ENCODE measurements around the gene KRT37.
"Not testable (repeated sequence)": the region's sequence is repeated elsewhere in the genome, so short reads cannot be mapped to it uniquely, and the experiment has no call there.

DNA sequence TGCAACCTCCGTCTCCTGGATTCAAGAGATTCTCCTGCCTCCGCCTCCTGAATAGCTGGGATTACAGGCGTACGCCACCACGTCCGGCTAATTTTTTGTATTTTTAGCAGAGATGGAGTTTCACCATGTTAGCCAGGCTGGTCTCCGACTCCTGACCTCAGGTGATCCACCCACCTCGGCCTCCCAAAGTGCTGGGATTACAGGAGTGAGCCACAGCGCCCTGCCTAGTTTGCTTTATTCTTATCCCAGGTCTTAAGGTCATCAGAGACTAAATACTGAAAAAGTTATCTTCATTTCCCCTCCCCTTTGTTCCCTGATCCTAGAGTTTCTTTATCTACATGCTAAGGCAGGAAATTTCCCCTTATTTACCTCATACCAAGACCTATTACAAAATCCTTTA, 6.0 kb upstream of the KRT37 start:
- TF ChIP-seq, protein P1, sequence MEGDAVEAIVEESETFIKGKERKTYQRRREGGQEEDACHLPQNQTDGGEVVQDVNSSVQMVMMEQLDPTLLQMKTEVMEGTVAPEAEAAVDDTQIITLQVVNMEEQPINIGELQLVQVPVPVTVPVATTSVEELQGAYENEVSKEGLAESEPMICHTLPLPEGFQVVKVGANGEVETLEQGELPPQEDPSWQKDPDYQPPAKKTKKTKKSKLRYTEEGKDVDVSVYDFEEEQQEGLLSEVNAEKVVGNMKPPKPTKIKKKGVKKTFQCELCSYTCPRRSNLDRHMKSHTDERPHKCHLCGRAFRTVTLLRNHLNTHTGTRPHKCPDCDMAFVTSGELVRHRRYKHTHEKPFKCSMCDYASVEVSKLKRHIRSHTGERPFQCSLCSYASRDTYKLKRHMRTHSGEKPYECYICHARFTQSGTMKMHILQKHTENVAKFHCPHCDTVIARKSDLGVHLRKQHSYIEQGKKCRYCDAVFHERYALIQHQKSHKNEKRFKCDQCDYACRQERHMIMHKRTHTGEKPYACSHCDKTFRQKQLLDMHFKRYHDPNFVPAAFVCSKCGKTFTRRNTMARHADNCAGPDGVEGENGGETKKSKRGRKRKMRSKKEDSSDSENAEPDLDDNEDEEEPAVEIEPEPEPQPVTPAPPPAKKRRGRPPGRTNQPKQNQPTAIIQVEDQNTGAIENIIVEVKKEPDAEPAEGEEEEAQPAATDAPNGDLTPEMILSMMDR (CRISPR knock-in tag; IDR thresholded peaks at IDR 0.05) = not testable (repeated sequence)
- TF ChIP-seq, protein P2, sequence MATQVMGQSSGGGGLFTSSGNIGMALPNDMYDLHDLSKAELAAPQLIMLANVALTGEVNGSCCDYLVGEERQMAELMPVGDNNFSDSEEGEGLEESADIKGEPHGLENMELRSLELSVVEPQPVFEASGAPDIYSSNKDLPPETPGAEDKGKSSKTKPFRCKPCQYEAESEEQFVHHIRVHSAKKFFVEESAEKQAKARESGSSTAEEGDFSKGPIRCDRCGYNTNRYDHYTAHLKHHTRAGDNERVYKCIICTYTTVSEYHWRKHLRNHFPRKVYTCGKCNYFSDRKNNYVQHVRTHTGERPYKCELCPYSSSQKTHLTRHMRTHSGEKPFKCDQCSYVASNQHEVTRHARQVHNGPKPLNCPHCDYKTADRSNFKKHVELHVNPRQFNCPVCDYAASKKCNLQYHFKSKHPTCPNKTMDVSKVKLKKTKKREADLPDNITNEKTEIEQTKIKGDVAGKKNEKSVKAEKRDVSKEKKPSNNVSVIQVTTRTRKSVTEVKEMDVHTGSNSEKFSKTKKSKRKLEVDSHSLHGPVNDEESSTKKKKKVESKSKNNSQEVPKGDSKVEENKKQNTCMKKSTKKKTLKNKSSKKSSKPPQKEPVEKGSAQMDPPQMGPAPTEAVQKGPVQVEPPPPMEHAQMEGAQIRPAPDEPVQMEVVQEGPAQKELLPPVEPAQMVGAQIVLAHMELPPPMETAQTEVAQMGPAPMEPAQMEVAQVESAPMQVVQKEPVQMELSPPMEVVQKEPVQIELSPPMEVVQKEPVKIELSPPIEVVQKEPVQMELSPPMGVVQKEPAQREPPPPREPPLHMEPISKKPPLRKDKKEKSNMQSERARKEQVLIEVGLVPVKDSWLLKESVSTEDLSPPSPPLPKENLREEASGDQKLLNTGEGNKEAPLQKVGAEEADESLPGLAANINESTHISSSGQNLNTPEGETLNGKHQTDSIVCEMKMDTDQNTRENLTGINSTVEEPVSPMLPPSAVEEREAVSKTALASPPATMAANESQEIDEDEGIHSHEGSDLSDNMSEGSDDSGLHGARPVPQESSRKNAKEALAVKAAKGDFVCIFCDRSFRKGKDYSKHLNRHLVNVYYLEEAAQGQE (IDR thresholded peaks at IDR 0.05; ENCODE audit: borderline replicate concordance in 1 of 2, low read depth in 1 of 2, low read length in 2 of 2) = not testable (repeated sequence)
- TF ChIP-seq, protein P3, sequence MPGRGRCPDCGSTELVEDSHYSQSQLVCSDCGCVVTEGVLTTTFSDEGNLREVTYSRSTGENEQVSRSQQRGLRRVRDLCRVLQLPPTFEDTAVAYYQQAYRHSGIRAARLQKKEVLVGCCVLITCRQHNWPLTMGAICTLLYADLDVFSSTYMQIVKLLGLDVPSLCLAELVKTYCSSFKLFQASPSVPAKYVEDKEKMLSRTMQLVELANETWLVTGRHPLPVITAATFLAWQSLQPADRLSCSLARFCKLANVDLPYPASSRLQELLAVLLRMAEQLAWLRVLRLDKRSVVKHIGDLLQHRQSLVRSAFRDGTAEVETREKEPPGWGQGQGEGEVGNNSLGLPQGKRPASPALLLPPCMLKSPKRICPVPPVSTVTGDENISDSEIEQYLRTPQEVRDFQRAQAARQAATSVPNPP (CRISPR knock-in tag; IDR thresholded peaks at IDR 0.05) = not testable (repeated sequence)
- TF ChIP-seq, protein P4, sequence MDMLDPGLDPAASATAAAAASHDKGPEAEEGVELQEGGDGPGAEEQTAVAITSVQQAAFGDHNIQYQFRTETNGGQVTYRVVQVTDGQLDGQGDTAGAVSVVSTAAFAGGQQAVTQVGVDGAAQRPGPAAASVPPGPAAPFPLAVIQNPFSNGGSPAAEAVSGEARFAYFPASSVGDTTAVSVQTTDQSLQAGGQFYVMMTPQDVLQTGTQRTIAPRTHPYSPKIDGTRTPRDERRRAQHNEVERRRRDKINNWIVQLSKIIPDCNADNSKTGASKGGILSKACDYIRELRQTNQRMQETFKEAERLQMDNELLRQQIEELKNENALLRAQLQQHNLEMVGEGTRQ (IDR thresholded peaks at IDR 0.05; ENCODE audit: low read depth, low read length) = not testable (repeated sequence)
- TF ChIP-seq, protein P4 (CRISPR knock-in tag; IDR thresholded peaks at IDR 0.05; ENCODE audit: borderline replicate concordance) = not testable (repeated sequence)
- TF ChIP-seq SRF (IDR thresholded peaks at IDR 0.05; ENCODE audit: low read depth, low read length); RBM22 (optimal IDR thresholded peaks at IDR 0.05; ENCODE audit: low read length); HNRNPK (IDR thresholded peaks at IDR 0.05; ENCODE audit: low read depth, low read length, poor library complexity, severe bottlenecking); ZFP90 (CRISPR knock-in tag; IDR thresholded peaks at IDR 0.05; ENCODE audit: borderline replicate concordance); KLF6 (CRISPR knock-in tag; IDR thresholded peaks at IDR 0.05); KLF13 (CRISPR knock-in tag; IDR thresholded peaks at IDR 0.05): not testable (repeated sequence)
- TF ChIP-seq, protein P5, sequence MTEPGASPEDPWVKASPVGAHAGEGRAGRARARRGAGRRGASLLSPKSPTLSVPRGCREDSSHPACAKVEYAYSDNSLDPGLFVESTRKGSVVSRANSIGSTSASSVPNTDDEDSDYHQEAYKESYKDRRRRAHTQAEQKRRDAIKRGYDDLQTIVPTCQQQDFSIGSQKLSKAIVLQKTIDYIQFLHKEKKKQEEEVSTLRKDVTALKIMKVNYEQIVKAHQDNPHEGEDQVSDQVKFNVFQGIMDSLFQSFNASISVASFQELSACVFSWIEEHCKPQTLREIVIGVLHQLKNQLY (CRISPR knock-in tag; IDR thresholded peaks at IDR 0.05) = not testable (repeated sequence)
- TF ChIP-seq, protein P6, sequence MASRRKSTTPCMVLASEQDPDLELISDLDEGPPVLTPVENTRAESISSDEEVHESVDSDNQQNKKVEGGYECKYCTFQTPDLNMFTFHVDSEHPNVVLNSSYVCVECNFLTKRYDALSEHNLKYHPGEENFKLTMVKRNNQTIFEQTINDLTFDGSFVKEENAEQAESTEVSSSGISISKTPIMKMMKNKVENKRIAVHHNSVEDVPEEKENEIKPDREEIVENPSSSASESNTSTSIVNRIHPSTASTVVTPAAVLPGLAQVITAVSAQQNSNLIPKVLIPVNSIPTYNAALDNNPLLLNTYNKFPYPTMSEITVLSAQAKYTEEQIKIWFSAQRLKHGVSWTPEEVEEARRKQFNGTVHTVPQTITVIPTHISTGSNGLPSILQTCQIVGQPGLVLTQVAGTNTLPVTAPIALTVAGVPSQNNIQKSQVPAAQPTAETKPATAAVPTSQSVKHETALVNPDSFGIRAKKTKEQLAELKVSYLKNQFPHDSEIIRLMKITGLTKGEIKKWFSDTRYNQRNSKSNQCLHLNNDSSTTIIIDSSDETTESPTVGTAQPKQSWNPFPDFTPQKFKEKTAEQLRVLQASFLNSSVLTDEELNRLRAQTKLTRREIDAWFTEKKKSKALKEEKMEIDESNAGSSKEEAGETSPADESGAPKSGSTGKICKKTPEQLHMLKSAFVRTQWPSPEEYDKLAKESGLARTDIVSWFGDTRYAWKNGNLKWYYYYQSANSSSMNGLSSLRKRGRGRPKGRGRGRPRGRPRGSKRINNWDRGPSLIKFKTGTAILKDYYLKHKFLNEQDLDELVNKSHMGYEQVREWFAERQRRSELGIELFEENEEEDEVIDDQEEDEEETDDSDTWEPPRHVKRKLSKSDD (CRISPR knock-in tag; IDR thresholded peaks at IDR 0.05; ENCODE audit: low read depth) = not testable (repeated sequence)

Data from HepG2 (cell line).